Effector CD4-positive, alpha-beta T cell (primary cell): ENCODE data around the gene POLR2B.
"Not testable (repeated sequence)": the region's sequence is repeated elsewhere in the genome, so short reads cannot be mapped to it uniquely, and the experiment has no call there.

Source experiments
- DNase-seq: peaks from one replicate; pipeline ENCODE4 v3.0.0-alpha.2; 2020

Gene POLR2B

GRCh38 chr4:56990109-56990905 is 11.6 kb downstream of the POLR2B start:
- no peak for DNase-seq

- no peak for DNase-seq
Observed at GRCh38 chr4:56995525-56995924, 16.8 kb downstream of the POLR2B start.

- no peak for DNase-seq
Observed at GRCh38 chr4:56999751-57000150, 21.1 kb downstream of the POLR2B start.

GRCh38 chr4:57013543-57014120 is 34.9 kb downstream of the POLR2B start:
- DNase-seq = no peak

GRCh38 chr4:57018980-57019379 is 40.3 kb downstream of the POLR2B start:
- DNase-seq = no peak

- no peak for DNase-seq
Observed at GRCh38 chr4:57020467-57021101, 41.9 kb downstream of the POLR2B start.

- DNase-seq = no peak
Observed at GRCh38 chr4:57023104-57023503, 44.4 kb downstream of the POLR2B start.

GRCh38 chr4:57034520-57034919 is 55.8 kb downstream of the POLR2B start:
- DNase-seq = no peak

- DNase-seq = no peak
Observed at GRCh38 chr4:57037982-57038604, 59.4 kb downstream of the POLR2B start.

- no peak for DNase-seq
Observed at GRCh38 chr4:57039345-57039744, 60.6 kb downstream of the POLR2B start.

GRCh38 chr4:57040510-57040909 is 61.8 kb downstream of the POLR2B start:
- no peak for DNase-seq

GRCh38 chr4:57041020-57041419 is 62.3 kb downstream of the POLR2B start:
- no peak for DNase-seq

GRCh38 chr4:57042711-57043169 is 64.0 kb downstream of the POLR2B start:
- no peak for DNase-seq

- DNase-seq = no peak
Observed at GRCh38 chr4:57043347-57044251, 64.9 kb downstream of the POLR2B start.

- no peak for DNase-seq
Observed at GRCh38 chr4:57044279-57044678, 65.6 kb downstream of the POLR2B start.

GRCh38 chr4:57044996-57045395 is 66.3 kb downstream of the POLR2B start:
- DNase-seq = no peak

- DNase-seq = not testable (repeated sequence)
Observed at GRCh38 chr4:57047046-57047445, 68.3 kb downstream of the POLR2B start.

- no peak for DNase-seq
Observed at GRCh38 chr4:57048590-57049304, 70.1 kb downstream of the POLR2B start.

- DNase-seq = no peak
Observed at GRCh38 chr4:57051095-57051494, 72.4 kb downstream of the POLR2B start.

- DNase-seq = no peak
Observed at GRCh38 chr4:57051524-57051923, 72.8 kb downstream of the POLR2B start.

- DNase-seq = no peak
Observed at GRCh38 chr4:57053508-57053907, 74.8 kb downstream of the POLR2B start.

- no peak for DNase-seq
Observed at GRCh38 chr4:57055886-57056285, 77.2 kb downstream of the POLR2B start.
